Neutrophil (primary cell): ENCODE results near the gene CCDC61.

Experiments
- H3K27ac ChIP-seq: fragments of 200-600 bp; sonication (generic); 2 replicates; pipeline ENCODE4 v1.5.1; 2016; ENCODE audit warnings: mild to moderate bottlenecking, moderate library complexity
- H3K27me3 ChIP-seq: fragments of 200-600 bp; sonication (generic); 2 replicates; pipeline ENCODE4 v1.6.0; 2016; ENCODE audit warnings: mild to moderate bottlenecking
- H3K36me3 ChIP-seq: fragments of 200-600 bp; sonication (generic); 2 replicates; pipeline ENCODE4 v1.5.1; 2017
- H3K4me1 ChIP-seq, 2 experiments: fragments of 200-600 bp in 1 of 2; sonication (generic) in 1 of 2; 1 replicate in 1 of 2; 2 replicates in 1 of 2; pipeline versions ENCODE4 v1.5.1 to v1.6.1; 2013 to 2016; ENCODE audit warnings: low read depth in 1 of 2, low read length in 1 of 2, mild to moderate bottlenecking in 1 of 2, moderate library complexity in 1 of 2; ENCODE audit not compliant: control insufficient read depth in 1 of 2, insufficient read depth in 1 of 2
- H3K4me3 ChIP-seq, 2 experiments: fragments of 200-600 bp in 1 of 2; sonication (generic) in 1 of 2; 1 replicate in 1 of 2; 2 replicates in 1 of 2; pipeline ENCODE4 v1.5.1; 2013 to 2016; ENCODE audit warnings: low read depth in 1 of 2, low read length in 1 of 2, mild to moderate bottlenecking in 1 of 2, moderate library complexity in 1 of 2
- H3K9me3 ChIP-seq: fragments of 200-600 bp; sonication (generic); 2 replicates; pipeline ENCODE4 v1.5.1; 2016
- TF ChIP-seq, protein P1 (sequence below): fragments of 200-600 bp; sonication (generic); IDR thresholded peaks from 2 replicates; pipeline ENCODE4 v1.5.1; 2016; ENCODE audit warnings: antibody characterized with exemption

The CCDC61 gene

GRCh38 chr19:46036744-46037128 is 41.5 kb downstream of the CCDC61 start:
- TF ChIP-seq, protein P1, sequence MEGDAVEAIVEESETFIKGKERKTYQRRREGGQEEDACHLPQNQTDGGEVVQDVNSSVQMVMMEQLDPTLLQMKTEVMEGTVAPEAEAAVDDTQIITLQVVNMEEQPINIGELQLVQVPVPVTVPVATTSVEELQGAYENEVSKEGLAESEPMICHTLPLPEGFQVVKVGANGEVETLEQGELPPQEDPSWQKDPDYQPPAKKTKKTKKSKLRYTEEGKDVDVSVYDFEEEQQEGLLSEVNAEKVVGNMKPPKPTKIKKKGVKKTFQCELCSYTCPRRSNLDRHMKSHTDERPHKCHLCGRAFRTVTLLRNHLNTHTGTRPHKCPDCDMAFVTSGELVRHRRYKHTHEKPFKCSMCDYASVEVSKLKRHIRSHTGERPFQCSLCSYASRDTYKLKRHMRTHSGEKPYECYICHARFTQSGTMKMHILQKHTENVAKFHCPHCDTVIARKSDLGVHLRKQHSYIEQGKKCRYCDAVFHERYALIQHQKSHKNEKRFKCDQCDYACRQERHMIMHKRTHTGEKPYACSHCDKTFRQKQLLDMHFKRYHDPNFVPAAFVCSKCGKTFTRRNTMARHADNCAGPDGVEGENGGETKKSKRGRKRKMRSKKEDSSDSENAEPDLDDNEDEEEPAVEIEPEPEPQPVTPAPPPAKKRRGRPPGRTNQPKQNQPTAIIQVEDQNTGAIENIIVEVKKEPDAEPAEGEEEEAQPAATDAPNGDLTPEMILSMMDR: no peak
- Histone ChIP-seq H3K9me3 (no peaks in the 10 kb centered on the region), H3K36me3 (no peaks in the 10 kb centered on the region), H3K27me3 (peaks cover 47% of the 10 kb centered on the region), H3K4me1 (no peaks in the 10 kb centered on the region), H3K4me3 (no peak overlapping the region), H3K27ac (no peak overlapping the region)

GRCh38 chr19:46040125-46040524 is 44.9 kb downstream of the CCDC61 start:
- Histone ChIP-seq H3K4me3 (no peak overlapping the region), H3K27me3 (peaks cover 71% of the 10 kb centered on the region), H3K27ac (no peak overlapping the region), H3K36me3 (no peaks in the 10 kb centered on the region), H3K4me1 (no peaks in the 10 kb centered on the region), H3K9me3 (no peaks in the 10 kb centered on the region)
- TF ChIP-seq, protein P1: no peak

DNA sequence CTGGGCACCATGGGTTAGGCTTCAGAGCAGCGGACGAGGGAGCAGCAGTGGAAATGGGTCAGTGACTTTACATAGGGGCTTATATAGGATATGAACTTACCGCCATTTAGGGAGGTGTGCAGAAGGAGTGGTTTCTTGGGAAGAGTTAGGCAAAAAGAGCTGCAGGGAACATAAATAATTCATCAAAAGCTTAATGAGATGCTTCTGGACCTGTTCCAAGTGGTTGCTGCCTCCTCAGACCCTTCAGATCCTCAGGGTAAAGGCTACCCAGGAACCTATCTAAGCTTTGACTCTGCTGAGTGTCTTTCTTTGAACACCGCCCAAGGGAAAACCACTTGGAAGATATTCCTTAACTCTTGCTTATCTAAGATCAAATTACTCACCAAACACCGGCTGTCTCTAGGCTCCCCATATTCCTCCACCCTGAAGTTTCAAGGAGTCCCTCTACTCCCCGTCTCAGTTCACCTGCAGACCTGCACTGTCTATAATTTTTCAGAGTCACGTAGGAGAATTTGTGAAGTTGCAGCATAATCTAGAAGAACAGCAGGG is 45.8 kb downstream of the CCDC61 start, which contains the start of gene IGFL4:
IGFL4 (minus strand) TSS at position 51 of the 549 bp plus-strand sequence; CDS start at position 11, 40 bp downstream.
- H3K4me1 ChIP-seq: no peaks in the 10 kb centered on the region
- H3K36me3 ChIP-seq: no peaks in the 10 kb centered on the region
- no peaks in the 10 kb centered on the region for H3K9me3 ChIP-seq
- peaks cover 69% of the 10 kb centered on the region for H3K27me3 ChIP-seq
- no peak within 1 kb of the TSS for H3K27ac ChIP-seq
- TF ChIP-seq, protein P1: no peak
- H3K4me3 ChIP-seq: no peak within 1 kb of the TSS

DNA sequence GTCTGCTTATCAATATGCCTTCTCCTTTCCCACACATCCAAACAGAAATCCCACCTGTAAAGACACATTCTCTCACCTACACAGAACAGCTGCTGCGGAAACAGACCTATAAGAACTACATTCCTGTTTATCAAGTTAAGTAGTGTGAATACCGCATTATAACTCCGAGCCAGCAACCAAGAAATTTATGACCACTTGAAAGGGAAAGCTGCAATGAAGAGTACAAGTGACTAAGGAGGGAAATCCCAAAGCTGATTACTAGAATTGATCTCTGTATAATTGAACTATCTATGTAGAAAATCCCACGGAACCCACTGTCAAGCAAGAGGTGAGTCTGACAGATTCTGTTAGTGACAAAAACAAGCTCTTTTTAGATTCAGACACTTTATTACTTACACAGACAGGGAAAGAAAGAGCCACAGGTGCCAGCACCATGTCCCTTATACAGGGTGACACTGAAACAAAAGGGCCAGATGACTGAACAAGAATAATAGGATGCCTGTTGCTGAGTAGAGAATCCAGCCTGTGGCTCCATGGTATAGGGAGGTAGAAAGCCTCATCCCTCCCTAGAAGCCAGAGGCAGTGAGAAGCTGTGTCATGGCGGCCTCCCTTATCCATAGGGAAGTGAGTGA is 47.1 kb downstream of the CCDC61 start:
- TF ChIP-seq, protein P1: no peak
- Histone ChIP-seq H3K9me3 (no peaks in the 10 kb centered on the region), H3K4me3 (no peak overlapping the region), H3K27me3 (peaks cover 74% of the 10 kb centered on the region), H3K27ac (no peak overlapping the region), H3K36me3 (no peaks in the 10 kb centered on the region), H3K4me1 (no peaks in the 10 kb centered on the region)

GRCh38 chr19:46043519-46043918 is 48.3 kb downstream of the CCDC61 start:
- Histone ChIP-seq H3K4me3 (no peak overlapping the region), H3K27me3 (peaks cover 85% of the 10 kb centered on the region), H3K4me1 (no peaks in the 10 kb centered on the region), H3K27ac (no peak overlapping the region), H3K9me3 (no peaks in the 10 kb centered on the region), H3K36me3 (no peaks in the 10 kb centered on the region)
- TF ChIP-seq, protein P1: no peak
